Measurements from ENCODE around the gene PHACTR3.

Gene PHACTR3

GRCh38 chr20:59814840-59815340 is 210.6 kb downstream of the PHACTR3 start:
- DNase-seq (ENCODE audit: low read depth), result no peak

GRCh38 chr20:59816146-59816738 is 211.9 kb downstream of the PHACTR3 start:
- no peak for DNase-seq (ENCODE audit: low read depth)

GRCh38 chr20:59817406-59817805 is 213.1 kb downstream of the PHACTR3 start:
- DNase-seq (ENCODE audit: low read depth), result no peak

GRCh38 chr20:59817846-59818615 is 213.7 kb downstream of the PHACTR3 start:
- DNase-seq (ENCODE audit: low read depth), result no peak

GRCh38 chr20:59818911-59819310 is 214.6 kb downstream of the PHACTR3 start:
- no peak for DNase-seq (ENCODE audit: low read depth)

- no peak for DNase-seq (ENCODE audit: low read depth)
These were observed 215.3 kb downstream of the PHACTR3 start for GRCh38 chr20:59819496-59820203.

- DNase-seq (ENCODE audit: low read depth), result no peak
These were observed 216.1 kb downstream of the PHACTR3 start for GRCh38 chr20:59820204-59821041.

- DNase-seq (ENCODE audit: low read depth), result no peak
These were observed 216.9 kb downstream of the PHACTR3 start for GRCh38 chr20:59821201-59821600.

- no peak for DNase-seq (ENCODE audit: low read depth)
These were observed 217.4 kb downstream of the PHACTR3 start for GRCh38 chr20:59821788-59822187.

GRCh38 chr20:59822291-59823029 is 218.1 kb downstream of the PHACTR3 start:
- no peak for DNase-seq (ENCODE audit: low read depth)

GRCh38 chr20:59823030-59823423 is 218.7 kb downstream of the PHACTR3 start:
- no peak for DNase-seq (ENCODE audit: low read depth)

GRCh38 chr20:59823491-59824259 is 219.3 kb downstream of the PHACTR3 start:
- no peak for DNase-seq (ENCODE audit: low read depth)

- DNase-seq (ENCODE audit: low read depth), result no peak
These were observed 220.6 kb downstream of the PHACTR3 start for GRCh38 chr20:59824711-59825562.

- no peak for DNase-seq (ENCODE audit: low read depth)
These were observed 221.2 kb downstream of the PHACTR3 start for GRCh38 chr20:59825563-59825920.

GRCh38 chr20:59825944-59826759 is 221.8 kb downstream of the PHACTR3 start:
- DNase-seq (ENCODE audit: low read depth), result no peak

GRCh38 chr20:59827138-59828056 is 223.1 kb downstream of the PHACTR3 start:
- no peak for DNase-seq (ENCODE audit: low read depth)

All from stimulated activated CD4-positive, alpha-beta T cell treated with anti-CD3 and anti-CD28 coated beads, Interleukin-2, amount 100 ng/mL, for 4 hours (primary cell).